ENCODE results near the gene PLOD1. TPM values are rescaled to one million over a fixed set of nuclear protein-coding genes. Genes with fewer than 3 reads are reported as not detected.
"Not testable (repeated sequence)": the region's sequence is repeated elsewhere in the genome, so short reads cannot be mapped to it uniquely, and the experiment has no call there.

PLOD1 gene
- total and polyA plus RNA-seq, 12 donors = 37.1 to 133 (median 79.9) TPM

DNA sequence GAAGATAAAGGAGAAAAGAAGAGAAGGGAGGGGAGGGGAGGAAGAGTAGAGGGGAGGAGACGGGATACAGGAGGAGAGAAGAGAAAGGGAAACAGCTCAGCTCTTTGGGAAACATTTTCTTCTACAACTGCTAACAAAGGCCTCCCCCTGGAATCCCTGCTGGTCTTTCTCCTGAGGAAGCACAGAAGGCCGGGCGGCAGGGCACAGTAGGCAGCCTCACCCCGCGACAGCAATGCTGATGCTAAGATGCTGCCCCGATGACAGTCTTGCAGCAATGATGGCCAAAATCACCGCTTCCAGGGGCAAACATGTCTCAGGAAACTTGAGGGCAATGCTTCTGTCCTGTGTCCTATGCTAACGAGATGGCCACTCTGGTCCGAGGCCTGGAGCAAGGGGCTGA, 13.5 kb upstream of the PLOD1 start:
- DNase-seq = no peak
- peaks cover 0 to 48% of the 10 kb centered on the region in 2 donors for H3K36me3 ChIP-seq (replicated peaks in 1 of 2)
- TF ChIP-seq, protein P1, sequence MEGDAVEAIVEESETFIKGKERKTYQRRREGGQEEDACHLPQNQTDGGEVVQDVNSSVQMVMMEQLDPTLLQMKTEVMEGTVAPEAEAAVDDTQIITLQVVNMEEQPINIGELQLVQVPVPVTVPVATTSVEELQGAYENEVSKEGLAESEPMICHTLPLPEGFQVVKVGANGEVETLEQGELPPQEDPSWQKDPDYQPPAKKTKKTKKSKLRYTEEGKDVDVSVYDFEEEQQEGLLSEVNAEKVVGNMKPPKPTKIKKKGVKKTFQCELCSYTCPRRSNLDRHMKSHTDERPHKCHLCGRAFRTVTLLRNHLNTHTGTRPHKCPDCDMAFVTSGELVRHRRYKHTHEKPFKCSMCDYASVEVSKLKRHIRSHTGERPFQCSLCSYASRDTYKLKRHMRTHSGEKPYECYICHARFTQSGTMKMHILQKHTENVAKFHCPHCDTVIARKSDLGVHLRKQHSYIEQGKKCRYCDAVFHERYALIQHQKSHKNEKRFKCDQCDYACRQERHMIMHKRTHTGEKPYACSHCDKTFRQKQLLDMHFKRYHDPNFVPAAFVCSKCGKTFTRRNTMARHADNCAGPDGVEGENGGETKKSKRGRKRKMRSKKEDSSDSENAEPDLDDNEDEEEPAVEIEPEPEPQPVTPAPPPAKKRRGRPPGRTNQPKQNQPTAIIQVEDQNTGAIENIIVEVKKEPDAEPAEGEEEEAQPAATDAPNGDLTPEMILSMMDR (IDR thresholded peaks at IDR 0.05) = no peak
- no peak for TF ChIP-seq POLR2A (IDR thresholded peaks at IDR 0.05)
- no peak overlapping the region for H3K27ac ChIP-seq
- H3K4me1 ChIP-seq (replicated peaks in 1 of 2) = peaks cover 26 to 34% of the 10 kb centered on the region in 2 donors
- intact Hi-C loops (cut with DNase I) = no loop called here
- no peaks in the 10 kb centered on the region for H3K27me3 ChIP-seq
- H3K9me3 ChIP-seq (replicated peaks in 1 of 3) = no peaks in the 10 kb centered on the region
- no peak overlapping the region for H3K4me3 ChIP-seq
- WGBS, 4 donors = 76 to 87% (median 80%) methylated on average over 9 of the region's 9 CpGs

DNA sequence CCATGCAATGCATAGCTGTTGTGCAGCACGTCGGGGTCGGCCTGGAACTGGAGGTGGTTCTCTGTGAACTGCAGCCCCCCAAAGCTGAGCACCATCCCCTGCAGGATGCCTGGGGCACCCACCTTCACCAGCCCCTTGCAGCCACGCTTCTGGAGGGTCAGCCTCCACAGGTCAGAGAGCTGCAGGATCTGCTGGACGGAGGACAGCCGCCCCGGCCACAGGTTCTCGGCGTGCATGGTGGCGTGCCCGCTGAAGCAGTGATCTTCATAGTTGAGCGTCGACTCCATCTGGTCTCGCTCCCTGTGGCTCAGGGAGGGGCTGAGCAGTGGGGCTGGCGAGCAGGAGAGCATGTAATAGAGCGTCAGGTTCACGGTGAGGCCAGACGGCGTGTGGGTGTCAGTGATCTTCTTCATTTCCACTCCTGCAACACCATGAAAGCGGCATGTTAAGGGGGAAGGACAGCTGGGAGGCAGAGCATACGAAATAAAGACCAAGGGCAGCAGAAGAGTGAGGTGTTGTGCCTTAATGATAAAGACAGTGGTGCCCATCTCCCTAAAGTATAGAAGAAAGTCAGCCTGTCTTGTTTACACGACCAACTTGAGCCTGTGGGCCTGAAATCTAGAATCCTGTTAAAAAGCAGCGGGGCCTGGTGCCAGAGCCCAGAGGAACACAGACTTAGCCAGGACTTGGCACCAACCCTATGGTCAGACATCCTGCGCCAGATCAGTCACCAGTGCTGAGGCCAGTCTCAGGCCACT, 11.3 kb upstream of the PLOD1 start:
- no peaks in the 10 kb centered on the region for H3K9me3 ChIP-seq (replicated peaks in 1 of 3)
- 87 to 91% (median 88%) methylated on average over 15 to 24 of the region's 24 CpGs for WGBS, 4 donors
- intact Hi-C loops (cut with DNase I) = no loop called here
- H3K27me3 ChIP-seq = no peaks in the 10 kb centered on the region
- no peak overlapping the region for H3K4me3 ChIP-seq
- peaks cover 0 to 48% of the 10 kb centered on the region in 2 donors for H3K36me3 ChIP-seq (replicated peaks in 1 of 2)
- DNase-seq = no peak
- TF ChIP-seq, protein P1 (IDR thresholded peaks at IDR 0.05) = no peak
- no peak for TF ChIP-seq POLR2A (IDR thresholded peaks at IDR 0.05)
- H3K4me1 ChIP-seq (replicated peaks in 1 of 2) = peaks cover 26 to 39% of the 10 kb centered on the region in 2 donors
- H3K27ac ChIP-seq = no peak overlapping the region

DNA sequence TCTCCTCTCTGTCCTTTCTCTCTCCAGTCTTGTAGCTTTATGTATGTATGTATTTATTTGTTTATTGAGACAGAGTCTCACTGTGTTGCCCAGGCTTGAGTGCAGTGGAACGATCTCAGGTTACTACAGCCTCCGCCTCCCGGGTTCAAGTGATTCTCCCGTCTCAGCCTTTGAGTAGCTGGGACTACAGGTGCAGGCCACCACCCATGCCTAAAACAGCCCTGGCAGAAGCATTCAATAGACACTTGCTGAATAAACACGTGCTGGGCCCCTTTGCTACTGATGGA, 10.7 kb upstream of the PLOD1 start:
- Histone ChIP-seq H3K9me3 (replicated peaks in 1 of 3) (no peaks in the 10 kb centered on the region), H3K27me3 (no peaks in the 10 kb centered on the region), H3K27ac (no peak overlapping the region), H3K4me3 (peak overlapping the region in 1 of 4 donors; percentile 91), H3K4me1 (replicated peaks in 1 of 2) (peaks cover 22 to 36% of the 10 kb centered on the region in 2 donors), H3K36me3 (replicated peaks in 1 of 2) (peaks cover 0 to 46% of the 10 kb centered on the region in 2 donors)
- DNase-seq = no peak
- TF ChIP-seq, protein P1 (IDR thresholded peaks at IDR 0.05) = no peak
- no peak for TF ChIP-seq POLR2A (IDR thresholded peaks at IDR 0.05)
- intact Hi-C loops (cut with DNase I) = no loop called here
- WGBS, 4 donors = 55 to 75% (median 73%) methylated on average over 4 to 5 of the region's 5 CpGs

DNA sequence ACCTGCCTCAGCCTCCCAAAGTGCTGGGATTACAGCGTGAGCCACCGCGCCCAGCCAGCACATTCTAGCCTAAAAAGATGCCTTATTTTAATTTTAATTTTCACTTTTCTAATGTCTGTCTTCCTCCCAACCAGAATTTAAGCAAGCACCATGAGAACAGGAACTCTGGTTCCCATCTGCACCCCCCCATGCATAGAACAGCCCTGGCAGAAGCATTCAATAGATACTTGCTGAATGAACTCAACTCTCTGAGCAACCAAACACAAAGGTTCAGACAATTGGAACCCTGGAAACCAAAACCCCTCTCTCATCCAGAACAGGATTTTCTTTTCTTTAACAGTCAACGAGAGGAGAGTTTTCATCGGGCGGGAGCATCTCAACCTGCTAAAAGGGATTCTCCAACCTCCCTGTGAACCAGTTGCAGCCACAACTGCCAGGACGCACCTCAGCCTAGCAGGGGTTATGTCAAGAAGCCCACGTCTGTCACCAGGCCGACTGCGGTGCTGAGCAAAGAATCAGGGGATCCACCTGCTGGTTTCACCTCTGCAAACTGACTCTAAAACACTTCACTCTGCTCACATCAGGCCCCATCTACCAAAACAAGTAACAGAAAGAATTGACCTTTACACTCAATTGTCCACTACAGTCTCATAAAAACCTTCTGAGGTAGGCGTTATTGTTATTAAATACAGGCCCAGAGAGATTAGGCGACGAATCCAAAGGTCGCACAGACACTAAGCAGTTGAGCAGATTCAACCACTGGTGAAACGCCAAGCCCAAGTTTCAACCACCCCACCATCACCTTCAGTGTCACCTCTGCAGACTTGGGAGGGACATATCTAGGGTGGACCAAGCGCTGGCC, 10.0 kb upstream of the PLOD1 start:
- Histone ChIP-seq H3K4me3 (peak overlapping the region in 1 of 4 donors; percentile 91), H3K4me1 (replicated peaks in 1 of 2) (peaks cover 18 to 35% of the 10 kb centered on the region in 2 donors), H3K27ac (no peak overlapping the region), H3K27me3 (no peaks in the 10 kb centered on the region), H3K9me3 (replicated peaks in 1 of 3) (no peaks in the 10 kb centered on the region), H3K36me3 (replicated peaks in 1 of 2) (peaks cover 0 to 40% of the 10 kb centered on the region in 2 donors)
- TF ChIP-seq, protein P1 (IDR thresholded peaks at IDR 0.05) = no peak
- TF ChIP-seq POLR2A (IDR thresholded peaks at IDR 0.05) = no peak
- 53 to 63% (median 54%) methylated on average over 16 of the region's 16 CpGs for WGBS, 4 donors
- intact Hi-C loops (cut with DNase I) = no loop called here
- no peak for DNase-seq

DNA sequence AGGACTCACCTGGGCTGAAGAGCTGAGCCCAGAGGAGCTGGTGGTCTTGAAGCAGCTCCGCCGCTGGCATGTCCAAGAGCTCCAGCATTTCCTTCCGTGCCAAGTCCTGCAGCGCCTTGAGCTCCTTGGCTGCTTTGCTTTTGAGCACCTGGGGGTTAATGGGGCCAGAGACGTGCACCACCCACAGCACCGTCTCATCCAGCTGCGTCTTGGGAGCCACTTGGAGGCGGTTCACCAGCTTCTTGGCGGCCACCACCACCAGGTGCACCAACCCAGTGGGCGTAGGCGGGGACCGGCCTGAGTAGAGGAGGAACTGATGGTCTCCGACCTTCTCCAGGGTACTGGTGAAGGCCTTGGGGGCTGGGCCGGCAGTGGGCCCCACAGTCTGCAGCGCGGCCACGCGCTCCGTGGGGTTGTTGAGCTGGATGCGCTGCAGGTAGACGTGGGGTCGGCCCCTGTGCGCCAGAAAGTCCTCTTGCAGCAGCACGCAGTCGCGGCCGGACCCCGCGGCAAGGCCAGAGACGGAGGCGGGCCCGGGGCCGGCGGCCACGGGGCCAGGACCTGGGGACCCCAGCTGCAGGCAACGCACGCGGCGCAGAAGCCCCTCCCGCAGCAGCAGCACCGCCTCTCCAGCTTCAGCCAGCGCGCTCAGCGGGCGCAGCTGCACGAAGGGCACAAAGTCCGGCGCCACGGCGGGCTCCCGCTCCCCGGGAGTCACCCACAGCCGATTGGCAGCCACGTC, 9.2 kb upstream of the PLOD1 start:
- Histone ChIP-seq H3K4me3 (peak overlapping the region in 2 of 4 donors; percentile 26 to 91), H3K4me1 (replicated peaks in 1 of 2) (peaks cover 26 to 41% of the 10 kb centered on the region in 2 donors), H3K27ac (peak overlapping the region in 1 of 5 donors; percentile 87), H3K36me3 (replicated peaks in 1 of 2) (peaks cover 0 to 33% of the 10 kb centered on the region in 2 donors)
- H3K9me3 ChIP-seq (replicated peaks in 1 of 3); H3K27me3 ChIP-seq; intact Hi-C loops (cut with DNase I); DNase-seq: not testable (repeated sequence)
- WGBS, 4 donors = 12 to 67% (median 23%) methylated on average over 3 to 34 of the region's 54 CpGs
